ENCODE results near the gene MINDY2. TPM values are rescaled to one million over a fixed set of nuclear protein-coding genes. Genes with fewer than 3 reads are reported as not detected.

MINDY2 gene
- total and polyA plus RNA-seq, 2 of the 8 experiments (the other 6 are each of a cell fraction or from before 2014, with no cell fraction given) = 3.1 to 25.7 TPM

- TF ChIP-seq CHD7 (IDR thresholded peaks at IDR 0.05; ENCODE audit: insufficient replicate concordance, low read length) = no peak
- TF ChIP-seq RAD21 (IDR thresholded peaks at IDR 0.05 in 1 of 2, conservative IDR thresholded peaks at IDR 0.05 in 1 of 2; ENCODE audit: low read depth in 2 of 2, low read length in 2 of 2) = 0 out of 4 replicates have a peak, but pooled peaks of 1 of the 2 experiments have one; percentile 21
- TF ChIP-seq USF2 (IDR thresholded peaks at IDR 0.05; ENCODE audit: low read length) = peak; percentile 84
- peak; percentile 79 for TF ChIP-seq TBP (IDR thresholded peaks at IDR 0.05; ENCODE audit: low read depth, low read length)
- no peak for TF ChIP-seq SUZ12 (IDR thresholded peaks at IDR 0.05; ENCODE audit: low read length)
- peak; percentile 69; the same call in 1 of the 2 replicates for TF ChIP-seq RBBP5 (IDR thresholded peaks at IDR 0.05; ENCODE audit: borderline replicate concordance, low read depth, low read length)
- TF ChIP-seq TAF7 (optimal IDR thresholded peaks at IDR 0.05; ENCODE audit: borderline replicate concordance, low read depth, low read length) = peak; percentile 60
These were observed at the start of gene MINDY2 (continued) for GRCh38 chr15:58770857-58771620.

Measured in H1 (cell line).